ENCODE data around the gene SPRR5.

- TF ChIP-seq POLR2A (IDR thresholded peaks at IDR 0.05; ENCODE audit: low read depth, low read length) (no peak), POLR2AphosphoS5 (IDR thresholded peaks at IDR 0.05; ENCODE audit: low read depth, low read length) (no peak)
Observed at GRCh38 chr1:152912900-152913299, 34.1 kb upstream of the SPRR5 start.

All from GM12892 (cell line).